ENCODE results near the gene PTPRD.

PTPRD gene

DNA sequence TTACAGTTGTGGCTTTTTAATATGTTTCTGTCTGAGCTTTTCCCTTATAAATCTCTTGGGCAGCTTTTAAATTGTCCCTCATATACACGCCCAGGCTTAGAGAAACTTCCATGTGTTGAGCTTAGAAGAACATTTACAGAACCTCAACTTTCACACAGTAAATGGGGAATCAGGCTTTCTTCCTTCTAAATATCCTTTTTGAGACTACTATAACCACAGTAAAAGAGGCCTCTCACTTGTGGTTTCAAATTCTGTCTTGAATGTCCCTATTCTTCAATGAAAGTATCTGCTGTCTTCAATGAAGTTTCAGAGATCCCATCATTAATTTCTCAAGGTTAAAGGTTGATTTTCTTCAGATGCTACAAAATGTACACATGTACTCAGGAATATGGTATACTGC is 2224.7 kb downstream of the PTPRD start:
- Histone ChIP-seq H3K9me3 (ENCODE audit: control insufficient read depth, insufficient read depth, low read depth, low read length) (no peaks in the 10 kb centered on the region), H3K4me3 (ENCODE audit: low read depth, low read length) (no peak overlapping the region), H3K36me3 (ENCODE audit: control insufficient read depth in 2 of 2, insufficient read depth in 1 of 2, low read length in 2 of 2) (no peaks in the 10 kb centered on the region), H3K27ac (ENCODE audit: extremely low read depth, low read depth, low read length) (no peak overlapping the region), H3K4me1 (ENCODE audit: control insufficient read depth, insufficient read depth, low read length) (no peaks in the 10 kb centered on the region)
- TF ChIP-seq ZBTB1 (tag by site-specific recombination; IDR thresholded peaks at IDR 0.05) = no peak
- no peak for TF ChIP-seq SP7 (tag by site-specific recombination; IDR thresholded peaks at IDR 0.05)
- no peak for TF ChIP-seq ZNF544 (tag by site-specific recombination; IDR thresholded peaks at IDR 0.05)
- TF ChIP-seq, protein P1, sequence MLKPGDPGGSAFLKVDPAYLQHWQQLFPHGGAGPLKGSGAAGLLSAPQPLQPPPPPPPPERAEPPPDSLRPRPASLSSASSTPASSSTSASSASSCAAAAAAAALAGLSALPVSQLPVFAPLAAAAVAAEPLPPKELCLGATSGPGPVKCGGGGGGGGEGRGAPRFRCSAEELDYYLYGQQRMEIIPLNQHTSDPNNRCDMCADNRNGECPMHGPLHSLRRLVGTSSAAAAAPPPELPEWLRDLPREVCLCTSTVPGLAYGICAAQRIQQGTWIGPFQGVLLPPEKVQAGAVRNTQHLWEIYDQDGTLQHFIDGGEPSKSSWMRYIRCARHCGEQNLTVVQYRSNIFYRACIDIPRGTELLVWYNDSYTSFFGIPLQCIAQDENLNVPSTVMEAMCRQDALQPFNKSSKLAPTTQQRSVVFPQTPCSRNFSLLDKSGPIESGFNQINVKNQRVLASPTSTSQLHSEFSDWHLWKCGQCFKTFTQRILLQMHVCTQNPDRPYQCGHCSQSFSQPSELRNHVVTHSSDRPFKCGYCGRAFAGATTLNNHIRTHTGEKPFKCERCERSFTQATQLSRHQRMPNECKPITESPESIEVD (tag by site-specific recombination; IDR thresholded peaks at IDR 0.05) = no peak
- POLR2A ChIA-PET = no interaction called here
- CTCF ChIA-PET = no interaction called here

DNA sequence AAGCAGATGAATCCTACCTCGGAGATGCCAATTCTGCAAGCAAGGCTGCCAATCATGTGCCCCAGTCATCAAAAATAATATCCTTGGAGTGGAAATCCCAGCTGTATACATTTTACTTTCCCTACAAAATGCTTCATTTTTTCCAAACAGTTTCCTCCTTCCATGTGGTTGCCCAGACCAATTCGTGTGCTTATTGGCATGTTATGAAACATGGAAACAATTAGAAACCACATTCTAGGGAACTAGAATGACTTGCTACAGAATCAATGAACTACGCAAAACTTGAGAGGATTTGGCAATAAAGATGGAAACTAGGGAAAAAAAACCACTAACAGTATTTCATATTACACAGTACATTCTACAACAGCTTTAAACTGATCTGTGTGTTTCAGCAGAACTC is 2228.7 kb downstream of the PTPRD start:
- TF ChIP-seq ZNF146 (tag by site-specific recombination; IDR thresholded peaks at IDR 0.05) (no peak), ZNF777 (tag by site-specific recombination; IDR thresholded peaks at IDR 0.05; ENCODE audit: borderline replicate concordance) (no peak), ZNF521 (tag by site-specific recombination; IDR thresholded peaks at IDR 0.05) (no peak), GLI2 (tag by site-specific recombination; IDR thresholded peaks at IDR 0.05; ENCODE audit: borderline replicate concordance, low read depth) (no peak), TRIM28 (IDR thresholded peaks at IDR 0.05; ENCODE audit: borderline replicate concordance, low read length) (no peak), MYNN (tag by site-specific recombination; IDR thresholded peaks at IDR 0.05; ENCODE audit: borderline replicate concordance) (no peak), ZNF133 (tag by site-specific recombination; IDR thresholded peaks at IDR 0.05) (no peak), ZNF624 (tag by site-specific recombination; IDR thresholded peaks at IDR 0.05) (no peak), ZNF121 (tag by site-specific recombination; IDR thresholded peaks at IDR 0.05) (no peak), ZNF24 (tag by site-specific recombination; IDR thresholded peaks at IDR 0.05) (no peak), ZNF292 (tag by site-specific recombination; IDR thresholded peaks at IDR 0.05; ENCODE audit: borderline replicate concordance, low read depth) (no peak)
- TF ChIP-seq, protein P2, sequence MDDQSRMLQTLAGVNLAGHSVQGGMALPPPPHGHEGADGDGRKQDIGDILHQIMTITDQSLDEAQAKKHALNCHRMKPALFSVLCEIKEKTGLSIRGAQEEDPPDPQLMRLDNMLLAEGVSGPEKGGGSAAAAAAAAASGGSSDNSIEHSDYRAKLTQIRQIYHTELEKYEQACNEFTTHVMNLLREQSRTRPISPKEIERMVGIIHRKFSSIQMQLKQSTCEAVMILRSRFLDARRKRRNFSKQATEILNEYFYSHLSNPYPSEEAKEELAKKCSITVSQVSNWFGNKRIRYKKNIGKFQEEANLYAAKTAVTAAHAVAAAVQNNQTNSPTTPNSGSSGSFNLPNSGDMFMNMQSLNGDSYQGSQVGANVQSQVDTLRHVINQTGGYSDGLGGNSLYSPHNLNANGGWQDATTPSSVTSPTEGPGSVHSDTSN (CRISPR knock-in tag; IDR thresholded peaks at IDR 0.05) = no peak
- TF ChIP-seq, protein P3, sequence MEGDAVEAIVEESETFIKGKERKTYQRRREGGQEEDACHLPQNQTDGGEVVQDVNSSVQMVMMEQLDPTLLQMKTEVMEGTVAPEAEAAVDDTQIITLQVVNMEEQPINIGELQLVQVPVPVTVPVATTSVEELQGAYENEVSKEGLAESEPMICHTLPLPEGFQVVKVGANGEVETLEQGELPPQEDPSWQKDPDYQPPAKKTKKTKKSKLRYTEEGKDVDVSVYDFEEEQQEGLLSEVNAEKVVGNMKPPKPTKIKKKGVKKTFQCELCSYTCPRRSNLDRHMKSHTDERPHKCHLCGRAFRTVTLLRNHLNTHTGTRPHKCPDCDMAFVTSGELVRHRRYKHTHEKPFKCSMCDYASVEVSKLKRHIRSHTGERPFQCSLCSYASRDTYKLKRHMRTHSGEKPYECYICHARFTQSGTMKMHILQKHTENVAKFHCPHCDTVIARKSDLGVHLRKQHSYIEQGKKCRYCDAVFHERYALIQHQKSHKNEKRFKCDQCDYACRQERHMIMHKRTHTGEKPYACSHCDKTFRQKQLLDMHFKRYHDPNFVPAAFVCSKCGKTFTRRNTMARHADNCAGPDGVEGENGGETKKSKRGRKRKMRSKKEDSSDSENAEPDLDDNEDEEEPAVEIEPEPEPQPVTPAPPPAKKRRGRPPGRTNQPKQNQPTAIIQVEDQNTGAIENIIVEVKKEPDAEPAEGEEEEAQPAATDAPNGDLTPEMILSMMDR (tag by site-specific recombination; IDR thresholded peaks at IDR 0.05) = no peak
- H3K27ac ChIP-seq (ENCODE audit: extremely low read depth, low read depth, low read length) = no peak overlapping the region
- ChIA-PET POLR2A (no interaction called here), CTCF (no interaction called here)
- 0 out of 2 replicates have a peak, but pooled peaks cover 3% of the 10 kb centered on the region for H3K4me1 ChIP-seq (ENCODE audit: control insufficient read depth, insufficient read depth, low read length)
- H3K9me3 ChIP-seq (ENCODE audit: control insufficient read depth, insufficient read depth, low read depth, low read length) = no peaks in the 10 kb centered on the region
- no peaks in the 10 kb centered on the region for H3K36me3 ChIP-seq (ENCODE audit: control insufficient read depth in 2 of 2, insufficient read depth in 1 of 2, low read length in 2 of 2)
- H3K4me3 ChIP-seq (ENCODE audit: low read depth, low read length) = no peak overlapping the region

DNA sequence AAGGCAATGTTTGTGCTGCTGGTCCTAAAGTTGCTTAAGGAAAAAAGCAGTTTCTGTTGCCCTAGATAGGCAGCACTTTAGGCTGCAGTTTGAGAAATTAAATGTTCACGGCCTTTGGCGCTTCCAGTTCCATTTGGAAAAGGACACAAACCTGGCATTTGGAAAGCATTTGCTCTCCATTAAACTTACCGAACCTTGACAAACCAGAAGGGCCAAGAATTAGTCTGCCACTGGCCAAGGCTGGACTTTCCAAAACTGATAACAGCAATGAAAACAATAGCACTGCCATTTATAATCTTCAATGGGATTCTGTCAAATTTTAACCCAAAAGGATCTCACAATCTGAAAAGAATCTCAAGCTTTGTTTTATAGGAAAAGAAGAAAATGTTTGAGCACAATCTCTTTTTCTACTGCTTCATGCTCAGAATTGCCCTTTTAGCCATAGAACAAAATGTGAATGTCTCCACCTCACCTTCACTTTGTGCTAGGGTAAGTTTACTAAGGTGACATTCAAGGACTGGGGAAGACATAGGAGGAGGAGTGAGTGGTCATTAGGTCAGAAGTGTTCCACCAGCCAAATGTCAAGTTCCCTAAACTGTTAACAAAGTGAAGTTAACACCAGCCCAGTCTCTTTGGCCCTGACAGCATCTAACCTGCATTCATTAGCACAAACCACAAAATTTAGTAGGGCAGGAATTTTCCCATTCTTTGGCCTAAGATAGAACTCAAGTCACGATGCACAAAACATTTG is 2229.8 kb downstream of the PTPRD start:
- no peak overlapping the region for H3K4me3 ChIP-seq (ENCODE audit: low read depth, low read length)
- H3K4me1 ChIP-seq (ENCODE audit: control insufficient read depth, insufficient read depth, low read length) = 0 out of 2 replicates have a peak, but pooled peaks cover 3% of the 10 kb centered on the region
- POLR2A ChIA-PET = no interaction called here
- H3K27ac ChIP-seq (ENCODE audit: extremely low read depth, low read depth, low read length) = no peak overlapping the region
- TF ChIP-seq ZFP69B (tag by site-specific recombination; IDR thresholded peaks at IDR 0.05) (no peak), ZNF350 (tag by site-specific recombination; IDR thresholded peaks at IDR 0.05) (no peak), REPIN1 (tag by site-specific recombination; IDR thresholded peaks at IDR 0.05; ENCODE audit: low read depth) (no peak), HOXA7 (CRISPR knock-in tag; IDR thresholded peaks at IDR 0.05; ENCODE audit: borderline replicate concordance) (no peak), ZNF529 (tag by site-specific recombination; IDR thresholded peaks at IDR 0.05; ENCODE audit: insufficient replicate concordance) (no peak), ZNF707 (tag by site-specific recombination; IDR thresholded peaks at IDR 0.05) (no peak)
- TF ChIP-seq, protein P4, sequence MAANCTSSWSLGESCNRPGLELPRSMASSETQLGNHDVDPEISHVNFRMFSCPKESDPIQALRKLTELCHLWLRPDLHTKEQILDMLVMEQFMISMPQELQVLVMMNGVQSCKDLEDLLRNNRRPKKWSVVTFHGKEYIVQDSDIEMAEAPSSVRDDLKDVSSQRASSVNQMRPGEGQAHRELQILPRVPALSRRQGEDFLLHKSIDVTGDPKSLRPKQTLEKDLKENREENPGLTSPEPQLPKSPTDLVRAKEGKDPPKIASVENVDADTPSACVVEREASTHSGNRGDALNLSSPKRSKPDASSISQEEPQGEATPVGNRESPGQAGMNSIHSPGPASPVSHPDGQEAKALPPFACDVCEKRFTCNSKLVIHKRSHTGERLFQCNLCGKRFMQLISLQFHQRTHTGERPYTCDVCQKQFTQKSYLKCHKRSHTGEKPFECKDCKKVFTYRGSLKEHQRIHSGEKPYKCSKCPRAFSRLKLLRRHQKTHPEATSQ (tag by site-specific recombination; IDR thresholded peaks at IDR 0.05) = no peak
- TF ChIP-seq, protein P2 (CRISPR knock-in tag; IDR thresholded peaks at IDR 0.05) = no peak
- H3K9me3 ChIP-seq (ENCODE audit: control insufficient read depth, insufficient read depth, low read depth, low read length) = no peaks in the 10 kb centered on the region
- H3K36me3 ChIP-seq (ENCODE audit: control insufficient read depth in 2 of 2, insufficient read depth in 1 of 2, low read length in 2 of 2) = no peaks in the 10 kb centered on the region
- CTCF ChIA-PET = interaction anchor here (0.6 kb wide), 1 partner anchor 395 kb away, joined by 4 read pairs; no protein-coding TSS in a partner anchor
